Thyroid gland (tissue), 4 donors: ENCODE results near the gene CSMD2.

ENCODE experiments used
- POLR2A ChIP-seq, 2 donors: fragments of 450-650 bp; IDR thresholded peaks; one replicate each; pipeline ENCODE4 v1.6.1; 2017; ENCODE audit warnings: antibody characterized with exemption in 2 of 2, mild to moderate bottlenecking in 2 of 2, moderate library complexity in 1 of 2
- TF ChIP-seq, protein P1 (sequence below), 6 experiments: fragments of 200-600 bp in 3 of 6; fragments of 450-650 bp in 3 of 6; sonication (generic) in 3 of 6; IDR thresholded peaks; one replicate each; pipeline ENCODE4 v1.5.1; 2016 to 2019; ENCODE audit warnings: antibody characterized with exemption in 6 of 6, mild to moderate bottlenecking in 2 of 6, inconsistent platforms in 1 of 6, moderate library complexity in 1 of 6

DNA sequence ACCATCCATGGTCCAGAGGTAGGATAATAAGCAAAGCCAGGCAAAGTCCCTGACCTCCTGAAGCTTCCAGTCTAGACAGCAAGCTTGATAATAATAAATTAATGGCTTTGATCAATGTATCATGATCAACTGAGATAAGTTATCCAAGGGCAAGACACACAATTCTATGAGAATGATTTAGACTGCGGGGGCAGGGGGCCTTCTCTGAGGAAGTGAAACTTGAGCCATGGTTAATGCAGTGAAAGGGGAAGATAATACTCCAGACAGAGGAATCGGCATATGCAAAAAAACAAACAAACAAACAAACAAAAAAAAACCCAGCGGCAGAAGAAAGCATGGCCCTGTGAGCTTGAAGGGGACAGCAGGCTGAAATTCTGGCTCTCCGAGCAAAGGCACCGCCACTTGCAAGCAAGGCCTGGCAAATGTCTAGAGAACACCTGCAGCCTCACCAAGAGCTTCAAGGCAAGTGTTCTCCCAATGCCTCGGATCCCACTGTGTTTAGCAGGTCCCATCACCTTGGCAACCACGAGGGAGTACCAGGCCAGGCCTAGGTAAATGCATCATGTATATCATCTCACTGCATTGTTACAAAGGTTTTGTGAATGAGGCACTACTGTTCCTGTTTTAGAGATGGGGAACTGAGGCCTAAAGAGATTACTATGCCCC lies 24.9 kb downstream of the CSMD2 start:
- TF ChIP-seq, protein P1, sequence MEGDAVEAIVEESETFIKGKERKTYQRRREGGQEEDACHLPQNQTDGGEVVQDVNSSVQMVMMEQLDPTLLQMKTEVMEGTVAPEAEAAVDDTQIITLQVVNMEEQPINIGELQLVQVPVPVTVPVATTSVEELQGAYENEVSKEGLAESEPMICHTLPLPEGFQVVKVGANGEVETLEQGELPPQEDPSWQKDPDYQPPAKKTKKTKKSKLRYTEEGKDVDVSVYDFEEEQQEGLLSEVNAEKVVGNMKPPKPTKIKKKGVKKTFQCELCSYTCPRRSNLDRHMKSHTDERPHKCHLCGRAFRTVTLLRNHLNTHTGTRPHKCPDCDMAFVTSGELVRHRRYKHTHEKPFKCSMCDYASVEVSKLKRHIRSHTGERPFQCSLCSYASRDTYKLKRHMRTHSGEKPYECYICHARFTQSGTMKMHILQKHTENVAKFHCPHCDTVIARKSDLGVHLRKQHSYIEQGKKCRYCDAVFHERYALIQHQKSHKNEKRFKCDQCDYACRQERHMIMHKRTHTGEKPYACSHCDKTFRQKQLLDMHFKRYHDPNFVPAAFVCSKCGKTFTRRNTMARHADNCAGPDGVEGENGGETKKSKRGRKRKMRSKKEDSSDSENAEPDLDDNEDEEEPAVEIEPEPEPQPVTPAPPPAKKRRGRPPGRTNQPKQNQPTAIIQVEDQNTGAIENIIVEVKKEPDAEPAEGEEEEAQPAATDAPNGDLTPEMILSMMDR (IDR thresholded peaks at IDR 0.05) = no peak
- TF ChIP-seq POLR2A (IDR thresholded peaks at IDR 0.05) = no peak
